ENCODE data around the gene FIBIN.
"Not testable (repeated sequence)": the region's sequence is repeated elsewhere in the genome, so short reads cannot be mapped to it uniquely, and the experiment has no call there.

The FIBIN gene

DNA sequence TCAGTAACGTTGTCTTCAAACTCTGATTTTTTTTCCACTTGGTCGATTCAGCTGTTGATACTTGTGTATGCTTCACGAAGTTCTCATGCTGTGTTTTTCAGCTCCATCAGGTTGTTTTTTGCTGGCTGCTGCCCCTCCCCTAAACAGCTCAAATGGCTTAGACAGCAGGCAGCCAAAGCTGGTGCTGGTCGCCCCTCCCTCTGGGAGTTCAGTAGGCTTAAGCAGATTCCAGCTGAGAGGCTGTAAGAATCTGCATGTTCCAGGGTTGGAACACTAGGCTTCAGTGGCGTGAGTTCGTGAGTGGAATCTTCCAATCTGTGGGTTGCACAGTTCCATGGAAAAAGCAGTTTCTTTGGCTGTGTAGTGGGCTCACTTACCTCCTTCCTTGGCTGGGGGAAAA lies 10.3 kb upstream of the FIBIN start:
- no peak for DNase-seq

- DNase-seq = no peak
Measured at GRCh38 chr11:26985470-26985869, 8.4 kb upstream of the FIBIN start.

- DNase-seq = no peak
Measured at GRCh38 chr11:26985943-26986342, 8.0 kb upstream of the FIBIN start.

- DNase-seq = no peak
Measured at GRCh38 chr11:26987272-26987671, 6.6 kb upstream of the FIBIN start.

GRCh38 chr11:26987731-26988130 lies 6.2 kb upstream of the FIBIN start:
- DNase-seq = no peak

DNA sequence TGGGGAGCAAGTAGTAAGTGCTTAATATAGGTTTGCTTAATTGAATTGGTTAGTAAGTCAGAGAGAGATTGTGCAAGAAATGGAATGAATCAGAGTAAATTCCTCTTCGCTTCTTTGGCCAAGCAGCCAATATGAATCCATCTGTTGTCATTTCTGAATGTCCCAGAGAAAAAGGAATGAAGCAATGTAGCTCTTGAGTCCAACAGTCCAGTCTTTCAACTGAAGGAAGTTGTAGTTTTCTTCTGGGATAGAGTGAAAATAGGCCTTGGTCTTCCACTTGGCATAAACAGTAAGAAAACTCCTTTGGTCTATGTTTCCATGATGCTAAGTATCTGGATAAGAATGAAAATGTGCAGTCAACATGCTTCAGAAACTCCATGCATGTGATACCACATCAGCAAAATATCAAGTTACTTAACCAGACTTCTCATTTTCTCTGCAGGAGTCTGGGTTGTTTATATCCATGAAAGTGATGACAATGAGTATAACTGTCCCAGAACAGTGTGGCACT lies 1.8 kb upstream of the FIBIN start:
- DNase-seq = no peak

- no peak for DNase-seq
Measured at GRCh38 chr11:26994631-26995095, 751 bp downstream of the FIBIN start.

DNA sequence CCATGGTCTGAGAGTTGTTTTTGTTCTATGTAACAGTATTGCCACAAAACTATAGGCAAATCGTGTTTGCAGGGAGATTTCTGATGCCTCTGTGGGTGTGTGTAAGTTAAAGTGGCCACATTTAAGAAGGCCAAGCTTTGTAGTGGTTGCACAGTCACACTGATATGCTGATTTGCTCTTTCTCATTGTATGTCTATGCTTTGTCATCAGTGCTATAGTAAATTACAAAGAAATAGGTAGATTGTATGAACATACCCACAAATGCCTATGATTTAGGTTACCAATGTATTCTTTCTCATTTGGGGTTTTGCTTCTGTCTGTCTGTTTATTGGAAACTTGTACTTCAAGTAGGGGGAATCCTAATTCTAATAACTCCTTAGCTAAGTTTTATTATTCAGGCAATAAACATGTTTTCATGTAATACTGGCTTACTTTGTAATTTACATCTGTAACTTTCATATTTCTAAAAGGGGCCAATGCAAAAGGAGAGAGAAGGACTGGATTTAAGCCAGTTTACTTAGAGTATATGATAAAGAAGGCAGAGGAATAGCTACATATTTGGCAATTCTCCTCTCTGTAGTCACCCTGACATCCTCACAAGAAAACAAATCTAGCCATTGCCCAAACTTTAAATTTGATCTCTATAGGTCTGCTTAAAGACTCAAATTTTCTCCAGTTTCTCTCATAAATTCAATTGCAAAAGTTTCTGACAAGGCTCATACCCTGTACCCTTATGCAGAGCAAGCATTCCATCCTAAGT lies 2.0 kb downstream of the FIBIN start:
- DNase-seq = no peak

- no peak for DNase-seq
Measured at GRCh38 chr11:26997378-26997777, 3.5 kb downstream of the FIBIN start.

- DNase-seq = not testable (repeated sequence)
Measured at GRCh38 chr11:27001136-27001730, 7.3 kb downstream of the FIBIN start.

GRCh38 chr11:27002431-27002830 lies 8.5 kb downstream of the FIBIN start:
- DNase-seq = no peak

GRCh38 chr11:27002838-27003237 lies 8.9 kb downstream of the FIBIN start:
- no peak for DNase-seq

GRCh38 chr11:27004103-27004502 lies 10.2 kb downstream of the FIBIN start:
- no peak for DNase-seq

- no peak for DNase-seq
Measured at GRCh38 chr11:27008811-27009535, 15.1 kb downstream of the FIBIN start.

- no peak for DNase-seq
Measured at GRCh38 chr11:27011560-27012233, 17.8 kb downstream of the FIBIN start.

GRCh38 chr11:27012234-27012921 lies 18.5 kb downstream of the FIBIN start:
- DNase-seq = no peak

- DNase-seq = no peak
Measured at GRCh38 chr11:27013781-27014361, 20.0 kb downstream of the FIBIN start.

GRCh38 chr11:27018902-27019529 lies 25.1 kb downstream of the FIBIN start:
- no peak for DNase-seq

DNA sequence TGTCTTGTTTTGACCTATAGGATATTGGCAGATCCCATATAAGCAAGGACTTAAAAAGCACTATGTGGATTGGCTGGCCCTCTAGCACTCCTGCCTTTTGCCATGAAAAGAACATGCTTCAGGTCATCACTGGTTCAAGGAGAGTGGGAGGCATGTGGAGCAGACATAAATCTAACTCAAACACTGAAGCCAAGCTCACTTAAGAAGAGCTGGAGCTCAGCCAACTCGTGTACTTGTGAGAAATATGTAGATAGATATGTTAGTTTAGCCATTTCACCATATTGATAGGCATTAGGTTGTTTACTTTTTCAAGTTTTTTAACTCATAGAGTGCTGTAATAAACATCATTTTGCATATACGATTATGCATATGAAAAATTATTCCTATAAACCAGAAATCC lies 26.8 kb downstream of the FIBIN start:
- no peak for DNase-seq

DNA sequence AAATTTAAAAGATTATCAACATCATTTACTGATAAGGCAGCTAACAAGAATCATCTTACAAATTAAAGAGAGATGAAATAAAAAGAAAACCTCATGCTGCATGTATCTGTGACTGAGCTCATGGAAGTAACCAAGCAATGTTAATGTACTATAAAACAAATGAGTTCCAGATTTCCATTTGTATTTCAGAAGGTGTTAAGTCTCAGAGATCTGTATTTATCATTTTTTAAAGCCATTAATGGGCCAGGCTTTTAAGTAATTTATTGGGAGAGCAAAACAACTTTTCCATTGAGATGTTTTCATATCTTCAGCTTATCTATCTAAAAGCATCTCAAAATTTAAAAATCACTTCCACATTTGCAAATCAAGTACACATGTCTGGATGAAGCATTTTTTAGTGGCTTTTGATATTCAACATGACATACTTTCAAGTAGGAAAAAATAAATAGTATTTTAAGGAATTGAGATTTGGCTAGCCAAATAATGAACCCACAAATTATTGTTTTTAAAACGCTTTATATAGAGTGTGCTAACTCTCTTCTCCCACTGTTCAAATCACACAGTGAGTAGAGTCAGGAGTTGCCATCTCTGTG lies 28.8 kb downstream of the FIBIN start:
- DNase-seq = no peak

DNA sequence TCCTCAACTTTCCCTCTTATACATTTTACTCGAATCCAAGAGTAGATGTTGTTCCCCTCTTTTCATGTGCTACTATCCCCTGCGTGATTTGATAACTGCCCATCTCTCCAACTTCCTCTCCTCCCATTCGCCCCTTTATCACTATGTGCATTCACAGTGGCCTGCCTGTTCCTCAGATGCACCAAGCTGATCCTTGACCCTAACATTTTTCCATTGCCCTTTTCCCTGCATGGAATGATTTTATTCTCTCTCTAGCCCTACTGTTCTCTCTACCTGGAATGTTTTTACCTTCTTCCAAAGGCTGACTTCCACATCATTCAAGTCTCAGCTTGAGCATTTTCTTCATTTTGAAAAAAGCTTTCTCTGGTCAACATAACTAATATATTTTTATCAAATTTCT lies 31.0 kb downstream of the FIBIN start:
- no peak for DNase-seq

All from bone marrow (tissue), 2 donors.